AG09319 (cell line): ENCODE results near the gene MTMR3.

Experiments
- DNase-seq: peaks from one replicate; pipeline ENCODE4 v3.0.0-alpha.2; 2010; ENCODE audit warnings: low read depth; ENCODE audit errors: extremely low read depth
- CTCF ChIP-seq: IDR thresholded peaks from 2 replicates; pipeline ENCODE4 v1.5.1; 2011; ENCODE audit warnings: low read depth, mild to moderate bottlenecking, inconsistent platforms, low read length, moderate library complexity

Gene MTMR3

GRCh38 chr22:30079952-30080533 is 197.1 kb downstream of the MTMR3 start, which contains the start of gene HORMAD2:
Gene HORMAD2 (plus strand): TSS chr22:30080464. CDS start chr22:30093953, 13,489 bp downstream.
- no peak for TF ChIP-seq CTCF
- no peak for DNase-seq
